SK-N-SH (cell line): ENCODE measurements around the gene STARD3.

Experiments used
- CHD2 ChIP-seq: fragments of 150-350 bp; IDR thresholded peaks from 2 replicates; pipeline ENCODE4 v1.6.1; 2018; ENCODE audit warnings: low read length; ENCODE audit not compliant: partially characterized antibody
- CTCF ChIP-seq: fragments of 200-600 bp; sonication (generic); IDR thresholded peaks from 2 replicates; pipeline ENCODE4 v1.6.1; 2017; ENCODE audit warnings: antibody characterized with exemption, mild to moderate bottlenecking, moderate library complexity
- ELF1 ChIP-seq: IDR thresholded peaks from 2 replicates; pipeline ENCODE4 v1.4.0; 2012
- EP300 ChIP-seq, 2 experiments: IDR thresholded peaks; 2 replicates each; pipeline versions ENCODE4 v1.4.0 to v1.6.1; 2012; ENCODE audit warnings: borderline replicate concordance in 1 of 2, low read depth in 1 of 2, low read length in 1 of 2
- EZH2phosphoT487 ChIP-seq: fragments of 200-600 bp; sonication (generic); IDR thresholded peaks from 2 replicates; pipeline ENCODE4 v1.6.1; 2017; ENCODE audit warnings: low read depth, mixed run types, mild to moderate bottlenecking, antibody characterized with exemption, moderate library complexity, borderline replicate concordance
- MXI1 ChIP-seq: IDR thresholded peaks from 2 replicates; pipeline ENCODE4 v1.6.1; 2012; ENCODE audit warnings: mild to moderate bottlenecking, low read depth, low read length, improper control_type of control experiment
- POLR2AphosphoS5 ChIP-seq: IDR thresholded peaks from 2 replicates; pipeline ENCODE4 v1.6.1; 2012; ENCODE audit warnings: low read depth, low read length
- RXRA ChIP-seq: IDR thresholded peaks from 2 replicates; pipeline ENCODE4 v1.4.0; 2012; ENCODE audit warnings: low read depth, mild to moderate bottlenecking, borderline replicate concordance
- YY1 ChIP-seq: IDR thresholded peaks from 2 replicates; pipeline ENCODE4 v1.4.0; 2012; ENCODE audit warnings: low read depth, mild to moderate bottlenecking

GRCh38 chr17:39629898-39630297 is 7.0 kb upstream of the STARD3 start:
- TF ChIP-seq ELF1 (no peak), POLR2AphosphoS5 (no peak), CTCF (no peak), CHD2 (no peak), EP300 (IDR thresholded peaks at IDR 0.05; ENCODE audit: borderline replicate concordance in 1 of 2, low read depth in 1 of 2, low read length in 1 of 2) (no peak), YY1 (no peak), EZH2phosphoT487 (no peak), MXI1 (no peak), RXRA (no peak)
